ENCODE measurements around the gene SDHB.

- TF ChIP-seq CTCF (conservative IDR thresholded peaks at IDR 0.05; ENCODE audit: low read depth, low read length), result no peak
- TF ChIP-seq EZH2phosphoT487 (IDR thresholded peaks at IDR 0.05; ENCODE audit: borderline replicate concordance, low read length), result no peak
- no peak for TF ChIP-seq EZH2 (IDR thresholded peaks at IDR 0.05; ENCODE audit: low read length, unreplicated experiment)
Measured at GRCh38 chr1:16998589-16998988, 55.2 kb downstream of the SDHB start.
